NCI-H1417 (cell line): ENCODE data around the gene ZNF593.

Source experiments
- DNase-seq, 3 experiments: peaks; one replicate each; lab custom pipeline; 2025; lab: John Stamatoyannopoulos, UW

ZNF593 gene

GRCh38 chr1:26210147-26210870 lies 40.6 kb downstream of the ZNF593 start:
- no peak for DNase-seq

- no peak for DNase-seq
Measured at GRCh38 chr1:26212726-26213125, 43.0 kb downstream of the ZNF593 start.

GRCh38 chr1:26213335-26213905 lies 43.7 kb downstream of the ZNF593 start:
- no peak for DNase-seq

- no peak for DNase-seq
Measured at GRCh38 chr1:26215246-26215645, 45.5 kb downstream of the ZNF593 start.

GRCh38 chr1:26218906-26219494 lies 49.3 kb downstream of the ZNF593 start:
- DNase-seq, result peak in 2 of 3 experiments; percentile 6 to 22
